ENCODE data around the gene DAB1.

Gene DAB1

GRCh38 chr1:57420981-57421785 is 2.7 kb downstream of the DAB1 start:
- DNase-seq (ENCODE audit: low read depth, low spot score), result no peak
- no peak overlapping the region for H3K4me3 ChIP-seq (ENCODE audit: low read length)

GRCh38 chr1:57418971-57419370 is 4.9 kb downstream of the DAB1 start:
- no peak overlapping the region for H3K4me3 ChIP-seq (ENCODE audit: low read length)
- no peak for DNase-seq (ENCODE audit: low read depth, low spot score)

GRCh38 chr1:57411262-57411661 is 12.6 kb downstream of the DAB1 start:
- DNase-seq (ENCODE audit: low read depth, low spot score), result no peak
- no peak overlapping the region for H3K4me3 ChIP-seq (ENCODE audit: low read length)

GRCh38 chr1:57410508-57410907 is 13.4 kb downstream of the DAB1 start:
- no peak overlapping the region for H3K4me3 ChIP-seq (ENCODE audit: low read length)
- no peak for DNase-seq (ENCODE audit: low read depth, low spot score)

GRCh38 chr1:57407928-57408327 is 15.9 kb downstream of the DAB1 start:
- H3K4me3 ChIP-seq (ENCODE audit: low read length), result no peak overlapping the region
- DNase-seq (ENCODE audit: low read depth, low spot score), result no peak

GRCh38 chr1:57406428-57406970 is 17.4 kb downstream of the DAB1 start:
- no peak for DNase-seq (ENCODE audit: low read depth, low spot score)
- H3K4me3 ChIP-seq (ENCODE audit: low read length), result no peak overlapping the region

- no peak for DNase-seq (ENCODE audit: low read depth, low spot score)
- no peak overlapping the region for H3K4me3 ChIP-seq (ENCODE audit: low read length)
These were observed 19.0 kb downstream of the DAB1 start for GRCh38 chr1:57404884-57405283.

- DNase-seq (ENCODE audit: low read depth, low spot score), result no peak
- H3K4me3 ChIP-seq (ENCODE audit: low read length), result no peak overlapping the region
These were observed 20.7 kb downstream of the DAB1 start for GRCh38 chr1:57403201-57403600.

- DNase-seq (ENCODE audit: low read depth, low spot score), result no peak
- H3K4me3 ChIP-seq (ENCODE audit: low read length), result no peak overlapping the region
These were observed 22.2 kb downstream of the DAB1 start for GRCh38 chr1:57401671-57402070.

GRCh38 chr1:57400048-57400447 is 23.8 kb downstream of the DAB1 start:
- no peak for DNase-seq (ENCODE audit: low read depth, low spot score)
- H3K4me3 ChIP-seq (ENCODE audit: low read length), result no peak overlapping the region

- DNase-seq (ENCODE audit: low read depth, low spot score), result no peak
- H3K4me3 ChIP-seq (ENCODE audit: low read length), result no peak overlapping the region
These were observed 30.7 kb downstream of the DAB1 start for GRCh38 chr1:57393058-57393584.

- H3K4me3 ChIP-seq (ENCODE audit: low read length), result no peak overlapping the region
- no peak for DNase-seq (ENCODE audit: low read depth, low spot score)
These were observed 38.5 kb downstream of the DAB1 start for GRCh38 chr1:57385336-57385735.

- H3K4me3 ChIP-seq (ENCODE audit: low read length), result no peak overlapping the region
- no peak for DNase-seq (ENCODE audit: low read depth, low spot score)
These were observed 39.0 kb downstream of the DAB1 start for GRCh38 chr1:57384901-57385300.

- DNase-seq (ENCODE audit: low read depth, low spot score), result no peak
- no peak overlapping the region for H3K4me3 ChIP-seq (ENCODE audit: low read length)
These were observed 39.6 kb downstream of the DAB1 start for GRCh38 chr1:57384284-57384683.

GRCh38 chr1:57381871-57382270 is 42.0 kb downstream of the DAB1 start:
- no peak for DNase-seq (ENCODE audit: low read depth, low spot score)
- no peak overlapping the region for H3K4me3 ChIP-seq (ENCODE audit: low read length)

- no peak for DNase-seq (ENCODE audit: low read depth, low spot score)
- H3K4me3 ChIP-seq (ENCODE audit: low read length), result no peak overlapping the region
These were observed 42.4 kb downstream of the DAB1 start for GRCh38 chr1:57381426-57381825.

GRCh38 chr1:57380923-57381322 is 42.9 kb downstream of the DAB1 start:
- DNase-seq (ENCODE audit: low read depth, low spot score), result no peak

GRCh38 chr1:57378534-57378933 is 45.3 kb downstream of the DAB1 start:
- no peak overlapping the region for H3K4me3 ChIP-seq (ENCODE audit: low read length)
- DNase-seq (ENCODE audit: low read depth, low spot score), result no peak

More at GRCh38 chr1:57380923-57381322, 42.9 kb downstream of the DAB1 start:
- no peak overlapping the region for H3K4me3 ChIP-seq (ENCODE audit: low read length)

GRCh38 chr1:57377339-57378139 is 46.3 kb downstream of the DAB1 start:
- no peak for DNase-seq (ENCODE audit: low read depth, low spot score)
- no peak overlapping the region for H3K4me3 ChIP-seq (ENCODE audit: low read length)

GRCh38 chr1:57376041-57376440 is 47.8 kb downstream of the DAB1 start:
- no peak overlapping the region for H3K4me3 ChIP-seq (ENCODE audit: low read length)
- DNase-seq (ENCODE audit: low read depth, low spot score), result no peak

All from Jurkat, Clone E6-1 (cell line).